DMS153 treated with DMSO at 0.1 percent for 48 hours (cell line): ENCODE data around the gene PODN.

Source experiments
- DNase-seq: peaks from one replicate; lab custom pipeline; 2025; ENCODE audit not compliant: unreplicated experiment; lab: John Stamatoyannopoulos, UW

Gene PODN

DNA sequence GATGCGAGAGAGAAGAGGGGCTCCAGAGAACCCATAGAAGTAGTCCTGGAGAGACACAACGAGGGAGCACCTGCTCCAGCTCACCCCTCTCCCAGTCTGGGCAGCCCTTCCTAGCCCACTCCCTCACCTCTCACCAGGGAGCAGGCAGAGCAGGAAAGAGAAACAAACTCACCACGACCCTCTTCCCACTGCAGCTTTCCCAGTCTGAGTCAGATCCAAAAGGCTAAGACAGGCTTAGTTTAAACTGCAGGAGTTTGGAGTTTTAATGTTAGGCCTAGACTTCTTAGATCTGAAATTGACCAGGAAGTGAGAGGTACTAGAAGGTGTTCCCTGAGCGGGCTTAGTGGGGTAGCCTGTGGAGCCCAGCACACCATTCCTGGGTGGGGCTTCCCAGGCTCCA is 50.8 kb downstream of the PODN start:
- no peak for DNase-seq

DNA sequence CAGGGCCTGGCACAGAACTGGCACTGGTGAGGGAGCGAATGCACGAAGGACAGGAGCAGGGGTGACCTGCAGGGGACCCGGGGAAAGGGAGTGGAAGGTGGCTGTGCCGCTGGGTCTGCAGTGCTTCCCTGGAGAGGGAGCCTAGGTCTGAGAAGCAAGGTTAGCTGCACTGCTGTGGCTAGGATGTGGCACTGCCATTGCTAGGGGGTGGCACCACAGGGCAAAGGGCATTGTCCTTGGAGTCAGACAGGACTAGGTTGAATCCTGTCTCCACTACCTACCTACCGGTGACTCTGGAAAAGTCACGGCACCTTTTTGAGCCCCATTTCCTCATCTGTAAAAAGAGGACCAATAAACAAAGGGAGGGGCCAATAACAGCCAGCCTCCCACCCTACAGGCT is 52.1 kb downstream of the PODN start:
- no peak for DNase-seq

DNA sequence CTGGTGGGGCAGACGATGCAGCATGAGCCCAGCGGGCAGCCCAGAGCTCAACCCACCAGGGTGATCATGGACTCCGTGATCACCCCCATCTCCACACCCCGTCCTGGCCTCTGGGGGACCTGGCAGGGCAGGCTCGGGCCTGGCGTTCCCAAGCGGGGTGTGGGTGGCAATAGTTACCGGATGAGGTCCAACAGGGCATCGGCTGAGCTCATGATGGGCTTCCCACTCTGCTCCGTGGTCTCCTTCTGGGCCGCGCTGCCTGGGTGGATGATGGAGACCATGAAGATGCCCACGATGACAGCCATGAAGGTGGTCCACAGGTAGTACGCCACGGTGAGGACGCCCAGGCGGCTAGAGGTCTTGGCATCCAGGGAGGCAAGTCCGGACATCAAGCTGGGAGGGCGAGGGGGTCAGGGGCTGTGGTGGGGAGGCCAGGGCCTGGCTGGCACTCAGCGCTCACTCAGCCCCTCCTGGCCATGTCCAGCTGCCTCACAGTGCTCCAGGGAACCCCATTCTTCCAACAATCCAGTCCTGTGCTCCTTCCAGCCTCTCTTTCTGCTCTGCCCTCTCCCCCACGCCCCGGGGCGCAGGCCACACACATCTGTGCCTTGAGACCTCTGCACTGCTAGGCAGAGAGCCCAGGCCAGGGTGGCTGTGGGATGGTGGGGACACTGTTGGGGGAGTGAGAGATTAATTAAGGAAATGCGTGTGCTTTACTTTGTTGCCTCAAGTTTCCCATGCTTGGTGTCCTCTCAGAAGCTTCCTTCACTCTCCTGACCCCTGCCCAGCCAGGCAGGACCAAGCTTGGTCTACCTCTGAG is 52.8 kb downstream of the PODN start:
- no peak for DNase-seq

DNA sequence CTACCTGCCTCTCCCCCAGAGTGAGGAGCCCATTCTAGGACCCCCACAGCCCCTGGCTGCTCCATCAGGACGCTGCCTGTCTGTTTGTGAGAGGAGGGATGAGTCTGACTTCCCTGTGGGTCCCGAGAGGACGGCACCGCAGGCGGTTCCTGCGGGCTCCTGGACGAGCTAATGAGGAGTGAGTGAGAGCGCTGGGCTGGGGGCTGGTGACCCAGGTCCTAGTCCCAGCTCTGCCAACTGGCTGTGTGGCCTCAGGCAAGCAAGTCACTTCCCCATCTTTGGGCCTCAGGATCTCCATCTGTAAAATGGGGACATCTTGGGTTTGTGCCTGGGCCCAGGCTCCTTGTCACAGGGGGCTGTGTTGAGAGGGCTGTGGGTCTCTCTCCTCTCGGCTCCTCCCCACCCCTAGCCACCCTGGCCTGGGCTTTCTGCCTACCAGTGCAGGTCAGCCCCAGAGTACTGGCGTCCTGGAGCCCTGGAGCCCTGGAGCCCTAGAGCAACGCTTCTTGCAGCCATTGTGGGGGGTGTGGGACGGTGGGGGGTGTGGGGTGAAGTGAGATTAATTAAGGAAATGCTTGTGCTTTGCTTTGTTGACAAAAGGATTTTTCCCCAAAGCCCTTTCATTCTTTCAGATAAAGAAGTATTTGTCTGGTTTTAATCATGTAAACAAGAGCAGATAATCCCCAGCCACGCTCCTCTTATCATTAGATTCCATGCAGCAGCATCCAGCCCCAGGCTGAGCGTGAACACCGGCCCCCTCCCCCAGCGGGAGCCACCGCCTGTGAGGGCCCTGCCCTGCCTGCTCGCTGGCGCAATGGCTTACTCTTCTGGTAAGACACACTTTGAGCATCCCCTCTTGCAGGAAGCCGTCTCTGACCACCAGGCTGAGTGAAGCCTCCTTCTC is 53.6 kb downstream of the PODN start:
- no peak for DNase-seq

DNA sequence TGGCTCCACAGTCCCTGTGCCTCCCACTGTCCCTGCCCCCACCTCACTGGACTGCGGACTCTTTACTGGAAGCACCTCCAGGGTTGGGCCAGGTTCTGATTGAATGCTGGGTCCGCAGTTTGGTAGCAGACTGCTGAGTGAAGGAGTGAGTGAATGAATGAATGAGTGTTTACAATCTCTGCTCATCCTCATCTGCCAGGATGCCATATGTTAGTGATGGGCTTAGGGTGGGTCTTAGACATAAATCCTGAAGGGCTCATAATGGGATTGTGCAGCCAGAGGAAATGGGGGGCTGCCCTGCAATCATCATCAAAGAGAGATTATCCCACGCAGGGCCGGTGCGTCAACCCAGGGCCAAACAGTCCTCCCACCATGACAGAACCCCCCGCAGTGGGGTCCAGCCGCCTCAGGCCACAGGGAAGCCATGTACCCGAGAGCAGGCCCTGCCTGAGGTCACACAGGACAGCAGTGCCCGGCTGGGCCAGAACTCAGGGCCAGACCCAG is 54.3 kb downstream of the PODN start:
- no peak for DNase-seq

DNA sequence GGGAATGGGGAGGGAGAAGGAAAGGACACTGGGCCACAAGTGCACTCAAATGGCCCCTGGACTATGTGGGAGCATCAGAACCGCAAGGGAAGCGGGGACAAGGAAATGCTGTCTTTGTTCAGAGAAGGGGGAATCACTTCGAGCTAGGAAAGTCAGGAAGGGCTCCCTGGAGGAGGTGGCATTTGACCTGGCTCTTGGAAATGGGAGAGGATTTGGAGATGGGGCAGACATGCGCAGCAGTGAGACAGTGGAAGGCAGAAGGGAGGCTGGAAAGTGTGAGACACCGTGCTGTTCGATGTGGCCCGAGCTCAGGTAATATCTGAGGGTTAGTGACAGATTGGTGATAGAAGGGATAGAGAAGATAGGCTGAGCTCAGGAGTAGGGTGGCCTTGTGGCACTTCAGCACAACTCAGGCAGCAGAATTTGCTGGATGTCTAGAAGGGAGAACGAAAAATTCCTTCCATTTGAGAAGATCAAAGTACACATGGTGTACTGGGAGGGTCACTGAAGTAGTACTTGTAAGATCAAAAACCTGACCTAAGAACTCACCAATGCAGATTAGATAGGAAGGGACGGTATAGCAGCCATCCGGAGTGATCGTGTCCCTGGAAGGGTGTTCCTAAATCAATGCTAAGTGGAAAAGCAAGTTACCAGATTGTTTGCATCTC is 55.1 kb downstream of the PODN start:
- no peak for DNase-seq

DNA sequence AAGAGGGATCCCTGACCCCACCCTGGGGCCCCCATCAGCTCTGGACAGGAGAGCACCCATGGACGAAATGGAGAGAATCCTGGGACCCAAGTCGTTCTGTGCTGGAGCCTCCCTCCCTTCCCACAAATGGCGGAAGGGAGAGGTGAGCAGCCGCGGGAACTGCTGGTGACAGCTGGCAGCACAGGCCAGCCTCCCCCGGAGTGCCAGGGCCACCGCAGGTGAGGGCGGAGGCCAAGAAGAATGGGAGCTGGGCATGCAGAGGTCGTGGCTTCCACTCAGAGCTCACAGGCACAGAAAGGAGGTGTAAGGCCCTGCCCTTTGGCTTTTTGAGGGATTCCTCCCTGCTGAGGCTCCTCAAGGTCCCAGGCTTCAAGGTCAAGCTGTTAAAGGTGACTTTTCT is 55.8 kb downstream of the PODN start:
- no peak for DNase-seq

DNA sequence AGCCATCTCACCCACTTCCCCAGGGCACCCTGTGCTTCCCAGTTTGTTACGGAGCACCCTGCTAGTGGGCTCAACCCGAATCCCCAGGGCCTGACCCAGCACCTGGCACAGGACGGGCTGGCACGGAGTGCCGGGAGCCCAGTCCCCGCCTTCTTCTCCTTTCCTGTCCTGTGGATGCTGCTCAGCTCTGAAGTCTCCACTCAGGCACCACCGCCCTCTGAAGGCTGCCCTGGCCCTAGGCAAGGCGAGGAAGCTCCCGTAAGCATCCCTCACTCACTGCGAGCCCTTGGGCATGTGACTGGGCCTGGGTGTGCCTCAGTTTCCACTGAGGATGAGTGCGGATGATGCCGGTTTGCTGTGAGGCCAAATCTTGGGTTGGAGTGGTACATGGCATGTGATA is 58.6 kb downstream of the PODN start:
- no peak for DNase-seq

DNA sequence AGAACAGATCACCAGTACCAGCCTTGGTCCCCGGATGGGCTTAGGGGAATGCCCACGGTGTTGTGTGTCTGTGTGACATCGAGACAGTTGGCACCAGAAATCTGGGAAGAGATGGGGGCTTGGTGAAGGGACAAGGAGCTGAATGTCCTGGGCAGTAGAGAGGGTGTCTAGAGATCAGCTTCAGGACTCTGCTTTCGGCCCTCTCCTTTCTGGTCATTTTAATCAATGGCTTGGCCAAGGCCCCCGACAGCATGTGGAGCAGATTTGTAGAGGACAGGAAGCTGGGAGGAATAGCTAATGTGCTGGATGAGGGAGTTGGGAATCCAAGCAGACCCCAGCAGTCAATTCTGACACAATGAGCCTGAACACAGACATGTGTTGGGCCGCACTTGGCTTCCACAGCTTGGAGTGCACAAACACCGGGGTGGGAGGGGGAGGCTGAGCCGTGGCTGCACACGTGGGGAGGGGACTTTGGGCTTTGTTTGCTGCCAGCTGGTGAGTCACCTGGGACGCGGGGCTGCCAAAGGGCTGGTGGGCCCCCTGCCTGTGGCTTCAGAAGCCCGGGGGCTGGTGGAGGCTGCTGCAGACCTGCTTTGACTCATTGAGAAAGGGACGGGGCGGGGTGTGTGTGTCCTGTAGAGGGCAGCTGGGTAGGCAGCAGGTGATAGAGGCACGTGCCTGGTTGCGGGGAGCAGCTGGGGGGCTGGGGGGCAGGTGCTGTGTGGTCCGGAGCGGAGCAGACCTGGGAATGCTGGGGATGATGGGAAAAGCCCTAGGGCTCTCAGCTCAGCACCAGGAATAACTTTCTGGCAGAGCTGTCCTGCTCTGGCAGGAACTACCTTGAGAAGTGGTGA is 59.5 kb downstream of the PODN start:
- no peak for DNase-seq

DNA sequence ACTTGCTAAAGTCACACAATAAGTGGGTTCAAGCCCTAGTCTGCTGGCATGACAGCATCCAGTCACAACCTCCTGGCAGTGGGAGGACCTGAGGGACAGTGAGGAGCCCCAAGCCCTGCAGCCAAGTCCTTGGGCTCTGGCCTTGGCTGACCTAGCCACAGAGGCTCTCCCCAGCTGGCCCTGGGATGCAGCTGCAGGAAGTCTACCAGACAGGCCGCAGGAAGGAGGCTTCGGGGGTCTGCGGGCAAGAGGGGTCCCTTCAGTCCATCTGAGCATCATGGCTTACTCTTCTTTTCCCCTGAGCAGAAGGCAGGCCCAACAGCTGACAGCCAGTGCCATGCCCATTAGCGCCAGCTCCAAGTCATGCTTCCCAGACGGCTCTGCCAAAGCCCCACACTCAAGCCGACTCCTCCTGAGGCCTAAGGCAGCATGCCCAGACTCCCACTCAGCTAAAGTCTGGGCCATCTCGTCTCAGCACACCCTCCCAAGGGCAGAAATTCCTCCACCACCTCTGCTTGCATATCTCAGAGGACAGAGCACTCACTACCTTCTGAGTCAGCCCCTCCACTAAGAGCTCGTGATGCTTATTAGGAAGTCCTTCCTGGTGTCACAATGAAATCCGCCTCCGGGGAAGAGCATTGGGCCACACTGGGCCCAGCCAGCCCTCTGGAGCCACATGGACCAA is 60.3 kb downstream of the PODN start:
- DNase-seq, result no peak

DNA sequence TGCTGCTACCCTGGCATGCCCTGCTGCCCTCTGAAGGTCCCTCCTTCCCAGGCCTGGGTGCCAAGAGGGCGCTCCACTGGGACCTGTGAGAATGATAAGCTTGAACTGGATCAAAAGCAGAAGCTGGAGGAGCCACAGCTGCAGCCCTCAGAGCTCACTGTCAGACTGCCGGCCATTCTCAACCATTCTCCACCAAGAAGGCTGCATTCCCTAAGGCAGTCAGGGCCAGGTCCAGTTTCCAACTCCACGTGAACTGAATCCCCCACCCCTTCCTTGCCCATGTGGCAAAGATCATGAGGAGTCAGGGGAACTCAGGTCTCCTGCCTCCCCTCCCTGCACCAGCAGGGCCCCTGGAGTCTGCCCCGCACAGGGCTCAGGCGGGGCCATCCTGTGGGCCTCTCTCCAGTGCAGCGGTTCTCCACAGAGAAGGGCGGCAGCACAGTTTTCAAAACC is 61.0 kb downstream of the PODN start:
- DNase-seq, result no peak

DNA sequence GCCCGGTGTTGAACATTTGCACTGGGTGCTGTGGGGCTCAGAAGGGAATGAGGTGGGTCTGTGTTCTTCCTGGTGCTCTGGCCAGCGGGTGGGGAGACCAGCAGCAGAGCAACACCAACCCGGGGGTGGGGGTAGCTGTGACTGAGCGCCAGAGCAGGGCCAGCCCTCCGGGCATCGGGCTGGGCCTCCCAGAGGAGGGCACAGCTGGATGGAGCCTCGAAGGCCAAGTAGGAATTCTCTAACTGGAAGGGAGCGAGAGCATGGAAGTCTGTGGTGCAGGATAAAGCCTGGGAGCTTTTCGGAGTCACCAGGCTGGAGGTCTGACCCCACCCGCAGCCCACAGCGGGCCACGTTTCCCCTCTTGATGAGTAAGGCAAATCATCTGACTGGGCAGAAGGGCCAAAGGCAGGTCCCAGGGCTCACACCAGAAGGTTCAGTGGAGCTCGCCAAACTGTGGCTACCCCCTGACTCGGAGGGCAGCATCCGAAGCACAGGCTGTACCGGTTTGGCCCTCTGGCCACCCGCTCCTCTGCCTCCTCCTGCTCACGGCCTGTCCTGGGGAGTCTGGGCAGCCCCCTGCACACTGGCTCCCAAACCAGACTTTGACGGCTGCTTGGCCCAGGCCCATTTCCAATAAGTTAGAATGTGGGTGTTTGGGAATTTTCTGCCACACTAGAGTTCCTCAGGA is 61.6 kb downstream of the PODN start:
- DNase-seq, result no peak

DNA sequence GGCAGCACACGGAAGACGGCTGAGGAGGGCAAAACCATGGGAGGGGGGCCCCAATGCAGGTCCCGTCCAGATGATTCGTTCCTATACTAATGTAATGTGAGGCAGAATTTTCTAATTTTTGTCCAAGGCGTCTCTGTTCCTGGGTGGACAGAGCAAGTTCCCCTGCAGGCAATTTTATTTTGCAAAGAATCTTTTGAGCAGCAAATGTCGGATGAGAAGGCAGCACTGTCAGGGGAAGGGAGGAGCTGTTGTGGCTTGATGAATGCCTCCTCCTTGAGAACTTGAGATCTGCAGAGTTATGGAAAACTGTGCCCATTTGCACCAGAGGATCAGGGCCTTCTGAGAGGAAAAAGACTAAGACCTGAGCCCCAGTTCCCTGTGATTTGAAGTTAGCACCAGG is 63.1 kb downstream of the PODN start:
- DNase-seq, result no peak

DNA sequence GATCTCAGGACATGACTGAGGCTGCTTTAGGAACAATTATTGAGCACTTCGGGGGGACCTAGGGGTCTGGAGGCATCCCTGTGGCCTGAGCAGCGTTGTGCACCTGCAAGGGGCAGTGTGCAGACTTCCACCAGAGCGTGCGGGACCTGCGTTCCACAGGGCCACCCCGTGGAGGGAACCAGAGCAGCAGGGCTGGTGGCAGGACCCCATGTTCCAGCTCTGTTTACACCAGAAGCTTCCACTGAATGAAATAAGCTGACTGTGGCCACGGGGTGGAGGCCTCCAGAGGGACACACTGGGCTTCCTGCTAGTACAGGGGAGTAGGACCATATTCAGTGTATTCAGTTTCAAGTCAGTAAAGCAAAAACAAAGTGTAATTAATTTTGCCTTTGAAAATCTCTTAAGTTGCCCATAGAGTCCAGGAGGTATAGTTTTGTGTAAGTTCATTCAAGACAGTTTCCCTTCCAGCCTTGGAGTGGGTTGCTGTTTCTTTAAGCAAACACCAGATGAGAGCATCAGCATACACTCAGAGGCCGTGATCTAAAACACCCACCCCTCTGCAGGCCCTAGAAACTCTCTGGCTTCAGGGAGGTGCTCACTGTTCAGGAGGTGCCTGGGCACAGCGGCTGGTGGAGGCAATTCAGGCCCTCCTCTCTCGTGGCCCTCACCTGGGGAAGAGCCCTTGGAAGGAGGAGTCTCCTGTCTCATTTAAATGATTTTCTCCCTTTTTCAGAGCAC is 63.8 kb downstream of the PODN start:
- no peak for DNase-seq

DNA sequence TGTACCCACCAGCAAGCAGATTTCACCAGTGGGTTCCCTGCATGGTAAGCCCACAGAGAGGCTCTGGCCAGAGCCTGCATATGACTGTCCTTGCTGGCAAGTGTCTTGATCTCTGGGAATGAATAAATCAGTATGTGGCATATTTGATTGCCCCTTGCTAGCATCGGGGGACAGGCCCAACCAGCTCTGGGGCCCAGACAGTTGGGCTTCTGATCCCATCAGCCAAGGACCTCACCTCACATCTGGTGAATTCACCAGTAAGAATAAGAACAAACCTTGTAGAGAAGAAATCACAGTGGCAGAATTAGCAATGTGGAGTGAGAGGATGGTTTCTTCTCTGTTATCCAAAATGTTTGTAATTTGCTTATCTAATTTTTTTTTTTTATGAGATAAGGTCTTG is 64.5 kb downstream of the PODN start:
- DNase-seq, result no peak

DNA sequence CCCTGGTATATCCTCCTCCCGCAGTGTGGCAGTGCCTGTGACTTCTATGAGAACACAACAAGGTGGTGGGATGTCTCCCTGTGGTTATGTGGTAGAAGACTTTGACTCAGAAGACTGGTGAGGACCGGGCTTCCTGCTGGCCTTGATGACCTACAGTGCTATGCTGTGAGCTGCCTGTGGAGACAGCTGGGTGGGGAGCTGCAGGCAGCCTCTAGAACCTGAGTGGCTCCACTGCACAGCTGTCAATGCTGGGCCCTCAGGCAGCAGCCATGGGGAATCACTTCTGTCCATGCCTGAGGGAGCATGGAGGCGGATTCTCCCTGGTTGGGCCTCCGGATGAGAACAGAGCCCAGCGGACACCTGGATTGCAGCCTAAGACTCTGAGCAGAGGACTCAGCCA is 65.5 kb downstream of the PODN start:
- no peak for DNase-seq

DNA sequence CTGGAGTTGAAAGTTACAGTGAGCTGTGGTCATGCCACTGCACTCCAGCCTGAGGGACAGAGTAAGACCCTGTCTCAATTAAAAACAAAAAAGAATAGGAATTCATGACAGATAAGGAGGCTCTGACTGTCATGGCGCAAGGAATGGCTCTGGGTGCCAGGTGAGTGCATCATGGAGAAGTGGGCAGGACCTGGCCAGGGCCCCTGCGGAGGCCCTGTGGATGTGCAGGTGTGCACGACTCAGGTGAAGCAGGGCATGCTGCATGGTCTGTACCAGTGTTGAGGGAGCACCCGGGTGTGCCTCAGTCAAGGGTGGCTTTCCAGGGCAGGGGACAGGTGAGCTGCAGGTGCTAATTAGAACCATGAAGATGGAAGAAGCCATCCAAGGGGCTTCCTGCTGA is 66.4 kb downstream of the PODN start:
- DNase-seq, result no peak

DNA sequence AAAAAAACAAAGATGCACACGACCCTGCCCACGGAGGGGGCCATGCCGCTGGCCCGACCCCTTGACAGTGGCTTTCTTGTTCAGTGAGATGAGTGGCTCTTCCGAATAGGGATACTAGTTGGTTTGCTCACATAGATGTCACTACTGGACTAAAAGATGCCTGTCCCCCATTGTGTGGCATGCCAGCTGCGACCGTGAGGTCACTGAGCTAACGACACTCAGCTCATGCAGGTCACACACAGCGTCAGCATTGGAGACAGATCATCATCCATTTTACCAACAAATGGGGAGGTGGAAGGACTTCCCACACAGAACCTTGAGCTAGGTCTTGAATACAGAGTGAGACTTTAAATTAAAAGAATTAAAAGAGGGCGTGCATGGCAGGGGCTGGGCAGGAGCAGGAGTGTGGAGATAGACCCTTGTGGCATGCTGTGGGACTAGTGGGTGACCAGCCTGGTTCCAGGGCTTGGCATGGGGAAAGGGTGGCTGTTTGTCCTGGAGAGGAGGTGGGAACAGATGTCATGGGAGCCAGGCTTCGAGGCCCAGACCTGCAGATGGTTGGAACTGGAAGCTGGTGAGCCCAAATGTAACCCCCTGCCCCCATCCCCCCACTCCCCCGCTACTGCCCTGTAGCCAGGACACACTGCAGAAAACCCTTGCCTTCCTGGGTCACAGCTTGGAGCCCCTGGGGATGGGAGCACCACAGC is 68.0 kb downstream of the PODN start:
- no peak for DNase-seq
